HFF-Myc (cell line): ENCODE results near the gene PDE11A.

Experiments
- DNase-seq: peaks from one replicate; pipeline ENCODE4 v3.0.0-alpha.2; 2011; ENCODE audit warnings: low read depth; ENCODE audit errors: extremely low read depth
- H3K4me3 ChIP-seq: replicated peaks from 2 replicates; pipeline ENCODE4 v1.5.1; 2011; ENCODE audit warnings: low read depth, mild to moderate bottlenecking, control low read depth, low read length
- TF ChIP-seq, protein P1 (sequence below): IDR thresholded peaks from 2 replicates; pipeline ENCODE4 v1.5.1; 2012; ENCODE audit warnings: mild to moderate bottlenecking, low read depth, low read length, control low read depth; ENCODE audit errors: missing control alignments

PDE11A gene

DNA sequence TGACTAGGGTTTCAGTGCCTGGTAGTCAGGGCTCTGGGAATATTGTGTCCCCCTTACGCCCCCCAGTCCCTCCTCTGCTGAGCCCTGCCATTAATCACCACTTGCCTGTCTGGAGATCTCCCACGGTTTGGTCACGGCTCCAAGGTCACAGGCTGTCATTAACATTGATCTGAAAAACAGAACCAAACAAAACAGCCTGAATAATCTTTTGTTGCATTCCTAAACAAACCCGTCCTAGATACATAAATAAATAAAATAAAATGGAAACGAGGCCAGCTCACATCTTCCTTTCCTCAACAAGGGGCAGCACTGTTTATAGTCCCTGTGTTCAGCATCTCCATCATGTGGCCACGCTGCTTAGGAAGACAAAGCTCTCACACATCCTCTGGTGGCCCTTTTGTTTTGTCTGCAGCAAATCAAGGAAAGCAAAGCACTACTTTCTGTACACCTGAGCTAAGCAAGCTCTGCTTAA, 397.2 kb downstream of the PDE11A start:
- H3K4me3 ChIP-seq = no peak overlapping the region
- DNase-seq = no peak
- TF ChIP-seq, protein P1, sequence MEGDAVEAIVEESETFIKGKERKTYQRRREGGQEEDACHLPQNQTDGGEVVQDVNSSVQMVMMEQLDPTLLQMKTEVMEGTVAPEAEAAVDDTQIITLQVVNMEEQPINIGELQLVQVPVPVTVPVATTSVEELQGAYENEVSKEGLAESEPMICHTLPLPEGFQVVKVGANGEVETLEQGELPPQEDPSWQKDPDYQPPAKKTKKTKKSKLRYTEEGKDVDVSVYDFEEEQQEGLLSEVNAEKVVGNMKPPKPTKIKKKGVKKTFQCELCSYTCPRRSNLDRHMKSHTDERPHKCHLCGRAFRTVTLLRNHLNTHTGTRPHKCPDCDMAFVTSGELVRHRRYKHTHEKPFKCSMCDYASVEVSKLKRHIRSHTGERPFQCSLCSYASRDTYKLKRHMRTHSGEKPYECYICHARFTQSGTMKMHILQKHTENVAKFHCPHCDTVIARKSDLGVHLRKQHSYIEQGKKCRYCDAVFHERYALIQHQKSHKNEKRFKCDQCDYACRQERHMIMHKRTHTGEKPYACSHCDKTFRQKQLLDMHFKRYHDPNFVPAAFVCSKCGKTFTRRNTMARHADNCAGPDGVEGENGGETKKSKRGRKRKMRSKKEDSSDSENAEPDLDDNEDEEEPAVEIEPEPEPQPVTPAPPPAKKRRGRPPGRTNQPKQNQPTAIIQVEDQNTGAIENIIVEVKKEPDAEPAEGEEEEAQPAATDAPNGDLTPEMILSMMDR = no peak

DNA sequence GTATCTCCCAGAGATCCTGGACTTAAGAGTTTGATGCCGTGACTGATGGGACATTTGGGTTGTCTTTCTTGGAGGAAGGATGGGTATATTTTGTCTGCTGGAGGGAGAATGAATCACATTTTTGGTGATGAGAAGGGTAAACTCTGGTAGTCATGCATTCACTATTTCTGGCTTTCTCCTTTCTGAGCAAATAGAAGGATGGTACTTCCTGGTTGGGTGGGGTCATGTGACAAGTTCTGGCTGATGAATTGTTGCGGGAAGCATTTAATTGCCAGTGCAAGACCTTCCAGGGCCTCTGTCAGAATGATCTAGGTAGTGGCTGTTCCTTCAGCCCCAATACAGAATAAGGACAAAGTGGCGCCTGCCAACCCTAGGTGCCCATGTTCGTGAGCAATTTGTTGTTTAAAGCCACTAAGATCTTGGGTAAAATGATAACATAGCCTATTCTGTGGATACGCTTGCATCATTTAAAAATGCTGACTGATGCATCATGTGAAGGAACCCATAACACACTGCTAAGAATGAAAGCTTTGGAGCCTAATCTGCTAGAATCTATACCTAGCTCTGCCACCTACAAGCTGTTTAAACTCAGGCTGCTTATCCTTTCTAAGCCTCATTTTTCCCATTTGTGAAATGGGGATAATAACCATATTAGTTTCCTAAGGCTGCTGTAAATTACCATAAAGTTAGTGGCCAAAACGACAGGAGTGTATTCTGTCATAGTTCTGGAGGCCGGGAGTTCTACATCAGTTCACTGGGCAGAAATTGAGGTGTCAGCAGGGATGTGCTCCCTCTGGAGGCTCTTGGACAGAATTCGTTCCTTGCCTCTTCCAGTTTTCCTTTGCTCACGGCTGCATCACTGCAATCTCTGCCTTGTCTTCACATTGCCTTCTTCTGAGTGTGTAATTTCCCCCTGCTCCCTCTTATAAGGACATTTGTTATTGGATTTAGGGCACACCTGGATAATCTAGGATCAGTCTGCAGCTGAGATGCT, 398.7 kb downstream of the PDE11A start:
- no peak overlapping the region for H3K4me3 ChIP-seq
- no peak for DNase-seq
- TF ChIP-seq, protein P1 = peak; percentile 21

DNA sequence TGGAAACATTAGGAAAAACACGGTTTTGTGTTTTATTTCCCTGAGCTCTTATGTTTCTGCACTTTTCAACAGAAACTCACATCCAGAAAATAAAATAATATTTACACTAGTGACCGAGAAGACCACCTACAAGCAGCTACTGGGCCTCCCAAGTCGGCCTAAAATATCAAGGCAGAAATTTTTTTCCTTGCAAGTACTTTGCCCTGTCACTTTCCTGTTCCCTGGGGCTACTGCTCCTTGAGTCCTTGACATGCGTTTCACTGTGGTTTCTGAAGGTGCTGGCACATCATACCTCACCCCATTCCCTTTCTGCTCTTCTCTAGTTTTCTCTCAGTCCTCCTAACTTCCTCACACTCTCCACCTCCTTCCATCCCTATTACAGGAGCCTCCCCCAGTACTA, 400.9 kb downstream of the PDE11A start:
- no peak overlapping the region for H3K4me3 ChIP-seq
- TF ChIP-seq, protein P1 = no peak
- no peak for DNase-seq

DNA sequence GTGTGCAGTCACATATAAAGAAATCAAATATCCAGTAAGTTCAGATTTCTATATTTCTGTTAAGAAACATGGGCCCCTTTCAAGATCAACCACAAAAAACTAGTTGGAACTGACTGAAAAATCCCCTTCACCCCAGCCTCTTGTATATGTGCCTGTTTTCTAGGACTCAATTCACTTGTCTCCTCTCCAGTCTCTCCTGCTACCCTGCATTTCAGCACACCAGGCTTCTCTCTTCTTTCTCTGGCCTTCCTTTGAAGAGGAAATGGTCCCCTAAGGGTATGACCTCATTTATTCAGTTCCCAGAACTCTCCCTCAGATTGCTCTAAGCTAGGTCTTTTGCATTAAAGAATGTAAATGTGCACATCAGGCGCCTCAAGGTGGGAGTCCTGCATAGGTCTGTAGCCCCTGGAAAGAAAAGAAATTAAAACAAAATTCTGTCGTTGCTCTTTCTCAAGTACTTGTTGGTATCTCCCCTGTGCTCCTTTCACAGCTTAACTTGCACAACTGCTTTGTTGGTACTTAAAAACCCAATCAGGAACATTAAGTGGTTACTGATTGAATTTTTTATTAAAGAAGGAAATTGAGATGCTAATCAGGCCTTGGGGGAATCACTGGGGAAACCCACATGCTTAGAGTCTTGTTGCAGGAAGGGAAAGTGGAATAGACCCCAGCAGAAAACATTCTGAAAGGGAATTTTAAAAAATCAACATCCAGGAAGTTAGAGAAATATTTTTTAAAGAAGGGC, 401.6 kb downstream of the PDE11A start:
- no peak overlapping the region for H3K4me3 ChIP-seq
- TF ChIP-seq, protein P1 = no peak
- no peak for DNase-seq

DNA sequence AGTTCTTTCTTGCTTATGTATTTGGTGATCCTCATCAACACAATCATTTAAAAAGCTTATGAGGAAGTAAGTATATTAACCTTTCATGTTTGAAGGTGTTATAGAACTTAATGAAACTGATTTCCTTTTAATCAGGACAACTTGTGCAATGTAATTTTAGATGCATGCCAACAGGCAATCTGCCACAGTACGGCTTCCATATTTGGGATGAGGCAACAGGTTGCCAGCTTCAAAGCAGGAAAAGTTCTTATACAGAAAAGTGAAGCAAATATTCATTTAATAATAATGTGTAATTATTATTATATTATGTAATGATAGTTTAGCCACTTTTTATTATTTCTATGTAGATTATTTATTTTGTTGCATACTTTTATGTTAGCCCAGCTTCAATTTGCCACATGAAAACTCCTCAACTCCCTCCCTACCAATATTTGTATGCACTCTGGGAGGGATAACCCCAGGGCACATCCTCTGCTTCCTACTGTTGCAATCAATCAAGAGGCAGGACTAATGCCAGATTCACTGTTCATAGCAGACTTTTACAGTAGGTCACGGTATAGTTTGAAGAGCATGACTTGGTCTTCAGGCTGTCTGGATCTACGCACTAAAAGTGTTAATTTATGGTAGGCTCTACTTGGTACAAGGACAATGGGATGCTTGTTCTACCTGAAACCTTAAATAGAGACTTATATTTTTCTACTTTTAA, 402.8 kb downstream of the PDE11A start:
- TF ChIP-seq, protein P1 = no peak
- no peak overlapping the region for H3K4me3 ChIP-seq
- no peak for DNase-seq

DNA sequence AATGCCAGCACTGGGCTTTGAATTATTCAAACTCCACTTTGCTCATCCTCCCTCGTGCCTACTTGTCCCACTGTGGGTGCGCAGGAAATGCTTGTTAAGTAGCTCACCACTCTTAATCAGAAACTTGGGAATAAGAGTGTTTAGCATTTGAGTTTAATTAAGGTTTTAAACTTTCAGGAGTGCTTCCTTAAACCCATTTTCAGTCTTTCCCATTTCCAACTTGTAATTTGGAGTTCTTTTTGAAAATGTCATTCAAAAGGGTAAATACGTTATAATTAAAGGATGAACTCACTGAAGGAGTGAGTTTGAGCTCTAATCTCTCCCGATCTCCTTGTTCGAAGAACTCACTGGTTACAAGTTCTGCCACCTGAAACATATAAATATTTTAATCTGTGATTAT, 403.4 kb downstream of the PDE11A start:
- TF ChIP-seq, protein P1 = no peak
- no peak for DNase-seq
- H3K4me3 ChIP-seq = no peak overlapping the region
